ENCODE data around the gene ACSL3.
A peak's percentile ranks its signal among the peaks of the same experiment; 100 is the strongest.
"Not testable (repeated sequence)": the region's sequence is repeated elsewhere in the genome, so short reads cannot be mapped to it uniquely, and the experiment has no call there.

The ACSL3 gene

DNA sequence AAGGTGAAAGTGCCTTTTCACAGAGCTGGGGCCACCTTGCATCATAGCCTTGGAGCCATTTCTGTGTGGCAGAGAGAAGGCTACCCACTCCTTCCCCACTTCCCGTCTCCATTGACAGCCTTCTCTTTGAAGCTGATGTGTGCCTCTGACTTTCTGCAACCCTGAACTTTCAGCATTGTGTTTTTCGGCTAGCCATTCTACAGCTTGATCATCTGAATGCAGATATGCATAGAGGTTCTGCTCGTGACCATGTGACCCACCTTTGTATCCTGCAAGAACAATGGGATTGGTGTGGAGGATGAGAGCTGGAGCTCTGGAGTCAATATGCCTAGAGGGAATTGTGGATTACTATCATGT lies 122.1 kb downstream of the ACSL3 start:
- H3K9me3 ChIP-seq: no peaks in the 10 kb centered on the region
- H3K27me3 ChIP-seq: no peaks in the 10 kb centered on the region
- TF ChIP-seq, protein P1, sequence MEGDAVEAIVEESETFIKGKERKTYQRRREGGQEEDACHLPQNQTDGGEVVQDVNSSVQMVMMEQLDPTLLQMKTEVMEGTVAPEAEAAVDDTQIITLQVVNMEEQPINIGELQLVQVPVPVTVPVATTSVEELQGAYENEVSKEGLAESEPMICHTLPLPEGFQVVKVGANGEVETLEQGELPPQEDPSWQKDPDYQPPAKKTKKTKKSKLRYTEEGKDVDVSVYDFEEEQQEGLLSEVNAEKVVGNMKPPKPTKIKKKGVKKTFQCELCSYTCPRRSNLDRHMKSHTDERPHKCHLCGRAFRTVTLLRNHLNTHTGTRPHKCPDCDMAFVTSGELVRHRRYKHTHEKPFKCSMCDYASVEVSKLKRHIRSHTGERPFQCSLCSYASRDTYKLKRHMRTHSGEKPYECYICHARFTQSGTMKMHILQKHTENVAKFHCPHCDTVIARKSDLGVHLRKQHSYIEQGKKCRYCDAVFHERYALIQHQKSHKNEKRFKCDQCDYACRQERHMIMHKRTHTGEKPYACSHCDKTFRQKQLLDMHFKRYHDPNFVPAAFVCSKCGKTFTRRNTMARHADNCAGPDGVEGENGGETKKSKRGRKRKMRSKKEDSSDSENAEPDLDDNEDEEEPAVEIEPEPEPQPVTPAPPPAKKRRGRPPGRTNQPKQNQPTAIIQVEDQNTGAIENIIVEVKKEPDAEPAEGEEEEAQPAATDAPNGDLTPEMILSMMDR (IDR thresholded peaks at IDR 0.05): no peak
- no peak for DNase-seq
- H3K4me1 ChIP-seq: peaks cover 0 to 36% (median 10%) of the 10 kb centered on the region in 4 donors
- H3K27ac ChIP-seq: no peak overlapping the region
- H3K36me3 ChIP-seq: no peaks in the 10 kb centered on the region
- H3K4me3 ChIP-seq: no peak overlapping the region
- intact Hi-C loops (cut with DNase I; ENCODE audit: low total_unique reads): loop anchor here (5.0 kb wide), 1 partner anchor 114 kb away; no protein-coding TSS in a partner anchor

DNA sequence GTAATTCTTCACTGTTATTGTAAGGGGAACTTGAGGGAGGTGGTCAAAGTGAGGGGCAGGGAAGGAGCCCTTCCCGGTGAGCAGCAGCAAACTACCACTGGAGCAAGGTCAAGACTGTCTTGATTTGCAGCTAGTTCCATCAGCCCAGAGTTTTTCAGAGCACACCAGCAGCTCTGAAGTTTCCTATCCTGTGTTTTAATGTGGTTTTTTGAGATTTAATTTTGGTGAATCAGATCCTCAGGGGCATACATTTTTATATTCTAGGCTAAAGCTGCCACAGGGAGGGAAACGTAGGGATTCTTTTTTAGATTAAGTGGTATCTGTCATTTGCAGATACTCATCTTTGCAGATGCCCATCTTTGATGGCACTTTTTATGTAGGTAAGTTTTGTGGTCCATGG lies 124.1 kb downstream of the ACSL3 start:
- Histone ChIP-seq H3K9me3 (no peaks in the 10 kb centered on the region), H3K4me3 (no peak overlapping the region), H3K4me1 (peaks cover 0 to 36% (median 10%) of the 10 kb centered on the region in 4 donors), H3K36me3 (no peaks in the 10 kb centered on the region), H3K27ac (peak overlapping the region; percentile 49 to 70), H3K27me3 (no peaks in the 10 kb centered on the region)
- DNase-seq: no peak
- TF ChIP-seq, protein P1 (IDR thresholded peaks at IDR 0.05): no peak
- intact Hi-C loops (cut with DNase I; ENCODE audit: low total_unique reads): loop anchor here (5.0 kb wide), 1 partner anchor 112 kb away; no protein-coding TSS in a partner anchor

DNA sequence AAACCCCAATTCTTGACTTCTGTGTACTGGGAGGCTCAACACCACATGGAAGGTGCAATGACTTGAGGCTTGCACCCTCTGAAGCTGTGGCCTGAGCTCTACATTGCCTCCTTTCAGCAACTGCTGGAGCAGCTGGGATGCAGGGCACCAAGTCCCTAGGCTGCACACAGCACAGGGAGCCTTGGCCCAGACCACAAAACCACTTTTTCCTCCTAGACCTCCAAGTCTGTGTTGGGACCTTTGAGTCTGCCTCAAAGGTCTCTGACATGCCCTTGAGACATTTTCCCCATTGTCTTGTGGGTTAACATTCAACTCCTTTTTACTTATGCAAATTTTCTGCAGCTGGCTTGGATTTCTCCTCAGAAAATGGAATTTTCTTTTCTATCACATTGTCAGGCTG lies 128.6 kb downstream of the ACSL3 start:
- no peak for DNase-seq
- Histone ChIP-seq H3K4me3 (no peak overlapping the region), H3K4me1 (peaks cover 0 to 46% (median 20%) of the 10 kb centered on the region in 4 donors), H3K27ac (no peak overlapping the region), H3K36me3 (no peaks in the 10 kb centered on the region), H3K27me3 (no peaks in the 10 kb centered on the region), H3K9me3 (no peaks in the 10 kb centered on the region)
- intact Hi-C loops (cut with DNase I; ENCODE audit: low total_unique reads): no loop called here
- TF ChIP-seq, protein P1 (IDR thresholded peaks at IDR 0.05): no peak

DNA sequence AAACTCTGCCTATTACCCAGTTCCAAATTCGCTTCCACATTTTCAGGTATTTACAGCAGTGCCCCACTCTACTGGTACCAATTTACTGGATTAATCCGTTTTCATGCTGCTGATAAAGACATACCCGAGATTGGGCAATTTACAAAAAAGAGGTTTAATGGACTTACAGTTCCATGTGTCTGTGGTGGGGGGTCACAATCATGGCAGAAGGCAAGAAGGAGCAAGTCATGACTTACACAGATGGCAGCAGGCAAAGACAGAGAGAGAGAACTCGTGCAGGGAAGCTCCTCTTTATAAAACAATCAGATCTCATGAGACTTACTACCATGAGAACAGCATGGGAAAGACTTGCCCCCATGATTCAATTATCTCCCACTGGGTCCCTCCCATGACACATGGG lies 129.4 kb downstream of the ACSL3 start:
- H3K27me3 ChIP-seq; H3K27ac ChIP-seq; H3K36me3 ChIP-seq; H3K9me3 ChIP-seq; DNase-seq; intact Hi-C loops (cut with DNase I; ENCODE audit: low total_unique reads); H3K4me3 ChIP-seq: not testable (repeated sequence)
- peaks cover 0 to 48% (median 21%) of the 10 kb centered on the region in 4 donors for H3K4me1 ChIP-seq

DNA sequence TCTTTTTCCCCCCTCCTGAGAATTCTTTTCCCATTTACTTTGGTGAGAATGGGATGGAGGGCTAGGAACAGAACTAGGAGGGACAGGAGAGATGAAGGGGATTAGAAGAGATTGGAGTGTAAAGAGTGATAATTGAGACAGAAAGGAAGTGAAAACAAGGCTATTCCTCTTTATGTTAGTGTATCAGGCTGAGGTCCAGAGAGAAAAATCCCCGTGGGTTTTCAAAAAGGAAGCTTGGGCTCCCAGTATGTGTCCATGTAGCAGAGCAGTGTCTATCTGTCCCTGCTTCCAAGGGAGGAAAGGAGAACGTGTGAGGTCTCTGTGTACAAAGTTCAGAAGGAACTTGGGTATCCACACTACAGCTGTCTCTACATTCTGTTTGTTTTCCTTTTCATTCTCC lies 131.3 kb downstream of the ACSL3 start:
- H3K4me1 ChIP-seq: peaks cover 0 to 33% (median 16%) of the 10 kb centered on the region in 4 donors
- TF ChIP-seq, protein P1 (IDR thresholded peaks at IDR 0.05): no peak
- DNase-seq: no peak
- no peak overlapping the region for H3K4me3 ChIP-seq
- intact Hi-C loops (cut with DNase I; ENCODE audit: low total_unique reads): loop anchor here (2.0 kb wide), 1 partner anchor 55 kb away; no protein-coding TSS in a partner anchor
- peak overlapping the region; percentile 77 to 83 for H3K27ac ChIP-seq
- H3K9me3 ChIP-seq: no peaks in the 10 kb centered on the region
- no peaks in the 10 kb centered on the region for H3K36me3 ChIP-seq
- no peaks in the 10 kb centered on the region for H3K27me3 ChIP-seq
